Thyroid gland (tissue), 4 donors: ENCODE results near the gene VSIG2.

Experiments
- CTCF ChIP-seq, 6 experiments: fragments of 200-600 bp in 3 of 6; fragments of 450-650 bp in 3 of 6; sonication (generic) in 3 of 6; IDR thresholded peaks; one replicate each; pipeline ENCODE4 v1.5.1; 2016 to 2019; ENCODE audit warnings: antibody characterized with exemption in 6 of 6, mild to moderate bottlenecking in 2 of 6, inconsistent platforms in 1 of 6, moderate library complexity in 1 of 6
- POLR2A ChIP-seq, 2 donors: fragments of 450-650 bp; IDR thresholded peaks; one replicate each; pipeline ENCODE4 v1.6.1; 2017; ENCODE audit warnings: antibody characterized with exemption in 2 of 2, mild to moderate bottlenecking in 2 of 2, moderate library complexity in 1 of 2

GRCh38 chr11:124729571-124729970 is 22.5 kb downstream of the VSIG2 start:
- TF ChIP-seq CTCF (IDR thresholded peaks at IDR 0.05), result no peak
- TF ChIP-seq POLR2A (IDR thresholded peaks at IDR 0.05), result no peak
